Sigmoid colon (tissue), 4 donors: ENCODE measurements around the gene FAM149A.

Source experiments
- EP300 ChIP-seq, 4 donors: sonication (generic); formaldehyde crosslinking; IDR thresholded peaks; one replicate each; pipeline ENCODE4 v1.6.1; 2017; ENCODE audit warnings: antibody characterized with exemption in 4 of 4
- POLR2A ChIP-seq, 2 donors: fragments of 450-650 bp; IDR thresholded peaks; one replicate each; pipeline ENCODE4 v1.6.1; 2016; ENCODE audit warnings: antibody characterized with exemption in 2 of 2, mild to moderate bottlenecking in 2 of 2, moderate library complexity in 2 of 2
- POLR2AphosphoS5 ChIP-seq, 4 donors: sonication (generic); formaldehyde crosslinking; IDR thresholded peaks; one replicate each; pipeline ENCODE4 v1.6.1; 2017; ENCODE audit warnings: antibody characterized with exemption in 4 of 4
- TF ChIP-seq, protein P1 (sequence below), 4 experiments: fragments of 450-650 bp in 3 of 4; fragments of 200-600 bp in 1 of 4; IDR thresholded peaks; one replicate each; pipeline ENCODE4 v1.5.1; 2016 to 2019; ENCODE audit warnings: antibody characterized with exemption in 4 of 4, mild to moderate bottlenecking in 3 of 4, moderate library complexity in 2 of 4

DNA sequence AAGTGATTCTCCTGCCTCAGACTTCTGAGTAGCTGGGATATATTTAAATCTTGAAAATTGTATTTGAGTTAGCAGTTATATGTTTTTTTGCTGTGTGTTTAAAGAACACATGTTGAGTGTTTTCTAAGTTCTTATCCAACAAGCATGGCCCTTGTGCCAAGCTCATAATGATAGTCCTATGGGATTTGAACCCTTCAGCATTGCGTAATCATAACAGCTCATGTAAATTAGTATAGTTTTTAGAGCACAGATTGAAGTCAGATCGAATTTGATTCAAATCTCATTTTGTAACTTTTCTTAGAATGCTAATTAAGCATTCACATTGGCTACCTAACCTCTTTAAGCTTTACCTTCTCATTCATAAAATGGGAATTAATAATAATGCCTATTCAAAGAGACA is 12.2 kb downstream of the FAM149A start:
- TF ChIP-seq, protein P1, sequence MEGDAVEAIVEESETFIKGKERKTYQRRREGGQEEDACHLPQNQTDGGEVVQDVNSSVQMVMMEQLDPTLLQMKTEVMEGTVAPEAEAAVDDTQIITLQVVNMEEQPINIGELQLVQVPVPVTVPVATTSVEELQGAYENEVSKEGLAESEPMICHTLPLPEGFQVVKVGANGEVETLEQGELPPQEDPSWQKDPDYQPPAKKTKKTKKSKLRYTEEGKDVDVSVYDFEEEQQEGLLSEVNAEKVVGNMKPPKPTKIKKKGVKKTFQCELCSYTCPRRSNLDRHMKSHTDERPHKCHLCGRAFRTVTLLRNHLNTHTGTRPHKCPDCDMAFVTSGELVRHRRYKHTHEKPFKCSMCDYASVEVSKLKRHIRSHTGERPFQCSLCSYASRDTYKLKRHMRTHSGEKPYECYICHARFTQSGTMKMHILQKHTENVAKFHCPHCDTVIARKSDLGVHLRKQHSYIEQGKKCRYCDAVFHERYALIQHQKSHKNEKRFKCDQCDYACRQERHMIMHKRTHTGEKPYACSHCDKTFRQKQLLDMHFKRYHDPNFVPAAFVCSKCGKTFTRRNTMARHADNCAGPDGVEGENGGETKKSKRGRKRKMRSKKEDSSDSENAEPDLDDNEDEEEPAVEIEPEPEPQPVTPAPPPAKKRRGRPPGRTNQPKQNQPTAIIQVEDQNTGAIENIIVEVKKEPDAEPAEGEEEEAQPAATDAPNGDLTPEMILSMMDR (IDR thresholded peaks at IDR 0.05) = no peak
- TF ChIP-seq POLR2A (IDR thresholded peaks at IDR 0.05) = no peak
- TF ChIP-seq POLR2AphosphoS5 (IDR thresholded peaks at IDR 0.05) = no peak
- no peak for TF ChIP-seq EP300 (IDR thresholded peaks at IDR 0.05)
